SK-N-SH (cell line): ENCODE results near the gene QTRT2. TPM values are rescaled to one million over a fixed set of nuclear protein-coding genes. Genes with fewer than 3 reads are reported as not detected.

Experiments used
- CTCF ChIA-PET: fragments of 300-600, 350-600 bp; formaldehyde crosslinking; extraction: SDS; loops from one replicate; lab custom pipeline; 2021; lab: Yijun Ruan, JAX
- POLR2A ChIA-PET: fragments of 350-600 bp; sonication (Branson Sonifier 250); formaldehyde crosslinking; extraction: SDS; loops from one replicate; lab custom pipeline; 2020; ENCODE audit warnings: antibody characterized with exemption, inconsistent platforms; lab: Yijun Ruan, JAX
- DNase-seq: peaks from one replicate; pipeline ENCODE4 v3.0.0; 2012
- H2AFZ ChIP-seq: fragments of 200-600 bp; sonication (generic); 2 replicates; pipeline ENCODE4 v1.8.1; 2016; ENCODE audit warnings: antibody characterized with exemption, mild to moderate bottlenecking, low read depth
- H3F3A ChIP-seq: fragments of 200-600 bp; sonication (generic); replicated peaks from 2 replicates; pipeline ENCODE3; 2016; ENCODE audit warnings: antibody characterized with exemption, mild to moderate bottlenecking; ENCODE audit not compliant: insufficient read depth
- H3K27ac ChIP-seq, 2 experiments: fragments of 200-500 bp in 1 of 2; fragments of 200-600 bp in 1 of 2; sonication (Bioruptor generic) in 1 of 2; sonication (generic), shearing (Covaris generic) in 1 of 2; 2 replicates each; pipeline versions ENCODE4 v1.5.1 to v1.6.1; 2014 to 2016; ENCODE audit warnings: low read depth in 2 of 2, inconsistent platforms in 1 of 2, low read length in 1 of 2, mild to moderate bottlenecking in 1 of 2, mixed read lengths in 1 of 2
- H3K27me3 ChIP-seq: fragments of 200-600 bp; sonication (generic), shearing (Covaris generic); 2 replicates; pipeline ENCODE4 v1.6.1; 2016; ENCODE audit warnings: mixed run types; ENCODE audit not compliant: insufficient read depth
- H3K36me3 ChIP-seq, 2 experiments: fragments of 200-500 bp in 1 of 2; fragments of 200-600 bp in 1 of 2; sonication (Bioruptor generic) in 1 of 2; sonication (generic) in 1 of 2; replicated peaks in 1 of 2; 2 replicates each; pipeline versions ENCODE3 to v1.5.1; 2014 to 2016; ENCODE audit warnings: low read length in 1 of 2, mild to moderate bottlenecking in 1 of 2; ENCODE audit not compliant: insufficient read depth in 2 of 2, control insufficient read depth in 1 of 2
- H3K4me1 ChIP-seq, 2 experiments: fragments of 200-500 bp in 1 of 2; fragments of 200-600 bp in 1 of 2; sonication (Bioruptor generic) in 1 of 2; sonication (generic), shearing (Covaris generic) in 1 of 2; 2 replicates each; pipeline versions ENCODE4 v1.5.1 to v1.6.1; 2014 to 2016; ENCODE audit warnings: low read depth in 1 of 2, low read length in 1 of 2, mixed run types in 1 of 2; ENCODE audit not compliant: insufficient read depth in 2 of 2, control insufficient read depth in 1 of 2
- H3K4me2 ChIP-seq: fragments of 200-600 bp; sonication (generic), shearing (Covaris generic); 2 replicates; pipeline ENCODE4 v1.6.1; 2017; ENCODE audit warnings: mixed run types
- H3K4me3 ChIP-seq, 2 experiments: fragments of 200-500 bp in 1 of 2; fragments of 200-600 bp in 1 of 2; sonication (Bioruptor generic) in 1 of 2; sonication (generic), shearing (Covaris generic) in 1 of 2; 2 replicates each; pipeline versions ENCODE4 v1.5.1 to v1.8.1; 2014 to 2016; ENCODE audit warnings: low read depth in 2 of 2, inconsistent platforms in 1 of 2, low read length in 1 of 2, mild to moderate bottlenecking in 1 of 2, mixed read lengths in 1 of 2, moderate library complexity in 1 of 2
- H3K79me2 ChIP-seq: fragments of 200-600 bp; sonication (generic); 2 replicates; pipeline ENCODE4 v1.8.1; 2017; ENCODE audit warnings: mild to moderate bottlenecking; ENCODE audit not compliant: insufficient read depth
- H3K9ac ChIP-seq: fragments of 200-600 bp; sonication (generic); 2 replicates; pipeline ENCODE4 v1.6.1; 2017; ENCODE audit warnings: mixed run types
- H3K9me2 ChIP-seq: fragments of 200-600 bp; sonication (generic); 2 replicates; pipeline ENCODE4 v1.6.1; 2017; ENCODE audit warnings: mixed run types
- H3K9me3 ChIP-seq: fragments of 200-600 bp; sonication (generic); 2 replicates; pipeline ENCODE4 v1.6.1; 2017; ENCODE audit warnings: mixed run types, mild to moderate bottlenecking, moderate library complexity
- H4K20me1 ChIP-seq: fragments of 200-600 bp; sonication (generic); 2 replicates; pipeline ENCODE4 v1.6.1; 2017; ENCODE audit warnings: mild to moderate bottlenecking, mixed run types; ENCODE audit not compliant: insufficient read depth
- CHD2 ChIP-seq: fragments of 150-350 bp; IDR thresholded peaks from 2 replicates; pipeline ENCODE4 v1.6.1; 2018; ENCODE audit warnings: low read length; ENCODE audit not compliant: partially characterized antibody
- ELF1 ChIP-seq: IDR thresholded peaks from 2 replicates; pipeline ENCODE4 v1.4.0; 2012
- GABPA ChIP-seq: IDR thresholded peaks from 2 replicates; pipeline ENCODE4 v1.4.0; 2012; ENCODE audit warnings: low read depth, mild to moderate bottlenecking
- GATA2 ChIP-seq: sonication (generic); formaldehyde crosslinking; IDR thresholded peaks from 2 replicates; pipeline ENCODE4 v1.5.0; 2020; ENCODE audit warnings: mild to moderate bottlenecking, missing genetic modification reagents
- MXI1 ChIP-seq: IDR thresholded peaks from 2 replicates; pipeline ENCODE4 v1.6.1; 2012; ENCODE audit warnings: mild to moderate bottlenecking, low read depth, low read length, improper control_type of control experiment
- NRF1 ChIP-seq: IDR thresholded peaks from 2 replicates; pipeline ENCODE4 v1.6.1; 2012; ENCODE audit warnings: low read depth, mild to moderate bottlenecking, low read length
- POLR2AphosphoS5 ChIP-seq: IDR thresholded peaks from 2 replicates; pipeline ENCODE4 v1.6.1; 2012; ENCODE audit warnings: low read depth, low read length
- RFX5 ChIP-seq: IDR thresholded peaks from 2 replicates; pipeline ENCODE4 v1.6.1; 2012; ENCODE audit warnings: mild to moderate bottlenecking, improper control_type of control experiment, low read length
- RXRA ChIP-seq: IDR thresholded peaks from 2 replicates; pipeline ENCODE4 v1.4.0; 2012; ENCODE audit warnings: low read depth, mild to moderate bottlenecking, borderline replicate concordance
- SIN3A ChIP-seq: IDR thresholded peaks from 2 replicates; pipeline ENCODE4 v1.6.1; 2012; ENCODE audit warnings: low read depth, mild to moderate bottlenecking, low read length, moderate library complexity, borderline replicate concordance
- TAF1 ChIP-seq: IDR thresholded peaks from 2 replicates; pipeline ENCODE4 v1.6.1; 2012; ENCODE audit warnings: low read depth, mild to moderate bottlenecking, low read length, moderate library complexity, borderline replicate concordance
- TCF12 ChIP-seq: IDR thresholded peaks from 2 replicates; pipeline ENCODE4 v1.4.0; 2012
- USF1 ChIP-seq: IDR thresholded peaks from 2 replicates; pipeline ENCODE4 v1.4.0; 2012; ENCODE audit warnings: low read depth, borderline replicate concordance
- YY1 ChIP-seq: IDR thresholded peaks from 2 replicates; pipeline ENCODE4 v1.4.0; 2012; ENCODE audit warnings: low read depth, mild to moderate bottlenecking
- WGBS: methylation state at CpG from one replicate; pipeline ENCODE4 v1.1.6; 2017; ENCODE audit warnings: low lambda C conversion rate; 5-methylcytosine and 5-hydroxymethylcytosine counted together
- polyA plus RNA-seq, 3 experiments: library from polyadenylated mRNA; depleted of rRNA; stranded (reverse); fragments of >200 nt; gene quantifications; 2 replicates each; pipeline ENCODE4 v1.2.3, GENCODE V29; 2012
- TF ChIP-seq, protein P1 (sequence below): IDR thresholded peaks from 2 replicates; pipeline ENCODE4; 2012
- TF ChIP-seq, protein P2 (sequence below): IDR thresholded peaks from 2 replicates; pipeline ENCODE4 v1.4.0; 2012; ENCODE audit warnings: low read depth
- TF ChIP-seq, protein P3 (sequence below): fragments of 150-350 bp; IDR thresholded peaks from 2 replicates; pipeline ENCODE4 v1.6.1; 2017; ENCODE audit warnings: antibody characterized with exemption, low read length, low read depth, borderline replicate concordance

The QTRT2 gene
- polyA plus RNA-seq (2012; rRNA removed) = 6.2 and 7.9 TPM in 2 replicates
- 7.4 and 7.6 TPM in 2 replicates for polyA plus RNA-seq (2012; cell fraction: cytosol; rRNA removed)
- polyA plus RNA-seq (2012; cell fraction: nucleus; rRNA removed) = 7.3 and 10.8 TPM in 2 replicates

GRCh38 chr3:114056130-114057010, at the start of gene QTRT2, which contains the start of gene CCDC191:
TSS of gene QTRT2 (plus strand) at chr3:114056737. CDS start at chr3:114065258, 8,521 bp downstream.
TSS of gene CCDC191 (minus strand) at chr3:114056526. CDS start at chr3:114056466, 60 bp downstream.
- Histone ChIP-seq H3K27me3 (no peaks in the 10 kb centered on the region), H4K20me1 (no peaks in the 10 kb centered on the region), H3K9me3 (no peaks in the 10 kb centered on the region), H3K9me2 (no peaks in the 10 kb centered on the region), H3K36me3 (peaks cover 7 to 8% of the 10 kb centered on the region in 2 experiments), H3K4me1 (peaks cover 7 to 10% of the 10 kb centered on the region in 2 experiments; a peak in 3 of 4 replicates), H3K79me2 (peaks cover 58% of the 10 kb centered on the region), H3K27ac (peak within 1 kb of the TSS; percentile 75 to 87), H3K4me2 (peak within 1 kb of the TSS; percentile 79), H3F3A (no peaks in the 10 kb centered on the region), H3K4me3 (peak within 1 kb of the TSS; percentile 86 to 97), H2AFZ (peak within 1 kb of the TSS; percentile 95), H3K9ac (peak within 1 kb of the TSS; percentile 78)
- WGBS = 1% methylated on average over 30 of the region's 49 CpGs
- peak; percentile 89 for DNase-seq
- CTCF ChIA-PET = interaction anchor here (0.9 to 1.7 kb wide), 3 partner anchors 21 to 152 kb away, joined by 3 to 4 read pairs (median 3); no protein-coding TSS in a partner anchor
- TF ChIP-seq YY1 (peak; percentile 65; the same call in 1 of the 2 replicates), POLR2AphosphoS5 (peak; percentile 65), GABPA (no peak; the same call in 1 of the 2 replicates), RFX5 (peak; percentile 84), CHD2 (peak; percentile 78), RXRA (no peak), TCF12 (no peak), TAF1 (0 out of 2 replicates have a peak, but pooled peaks have one; percentile 36), SIN3A (peak; percentile 94), USF1 (peak; percentile 70; the same call in 1 of the 2 replicates), GATA2 (no peak), ELF1 (peak; percentile 74; the same call in 1 of the 2 replicates), NRF1 (peak; percentile 74), MXI1 (peak; percentile 100)
- TF ChIP-seq, protein P1, sequence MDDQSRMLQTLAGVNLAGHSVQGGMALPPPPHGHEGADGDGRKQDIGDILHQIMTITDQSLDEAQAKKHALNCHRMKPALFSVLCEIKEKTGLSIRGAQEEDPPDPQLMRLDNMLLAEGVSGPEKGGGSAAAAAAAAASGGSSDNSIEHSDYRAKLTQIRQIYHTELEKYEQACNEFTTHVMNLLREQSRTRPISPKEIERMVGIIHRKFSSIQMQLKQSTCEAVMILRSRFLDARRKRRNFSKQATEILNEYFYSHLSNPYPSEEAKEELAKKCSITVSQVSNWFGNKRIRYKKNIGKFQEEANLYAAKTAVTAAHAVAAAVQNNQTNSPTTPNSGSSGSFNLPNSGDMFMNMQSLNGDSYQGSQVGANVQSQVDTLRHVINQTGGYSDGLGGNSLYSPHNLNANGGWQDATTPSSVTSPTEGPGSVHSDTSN = no peak
- TF ChIP-seq, protein P2, sequence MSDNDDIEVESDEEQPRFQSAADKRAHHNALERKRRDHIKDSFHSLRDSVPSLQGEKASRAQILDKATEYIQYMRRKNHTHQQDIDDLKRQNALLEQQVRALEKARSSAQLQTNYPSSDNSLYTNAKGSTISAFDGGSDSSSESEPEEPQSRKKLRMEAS = peak; percentile 99
- TF ChIP-seq, protein P3, sequence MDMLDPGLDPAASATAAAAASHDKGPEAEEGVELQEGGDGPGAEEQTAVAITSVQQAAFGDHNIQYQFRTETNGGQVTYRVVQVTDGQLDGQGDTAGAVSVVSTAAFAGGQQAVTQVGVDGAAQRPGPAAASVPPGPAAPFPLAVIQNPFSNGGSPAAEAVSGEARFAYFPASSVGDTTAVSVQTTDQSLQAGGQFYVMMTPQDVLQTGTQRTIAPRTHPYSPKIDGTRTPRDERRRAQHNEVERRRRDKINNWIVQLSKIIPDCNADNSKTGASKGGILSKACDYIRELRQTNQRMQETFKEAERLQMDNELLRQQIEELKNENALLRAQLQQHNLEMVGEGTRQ = peak; percentile 37; the same call in 1 of the 2 replicates
- POLR2A ChIA-PET = no interaction called here
